GM23248 (cell line): ENCODE measurements around the gene TMEM25.

Experiments
- EZH2 ChIP-seq: fragments of 200-600 bp; sonication (generic); IDR thresholded peaks from 2 replicates; pipeline ENCODE4 v1.6.1; 2018; ENCODE audit warnings: antibody characterized with exemption, mild to moderate bottlenecking; ENCODE audit not compliant: insufficient read depth, poor library complexity, severe bottlenecking
- EZH2phosphoT487 ChIP-seq: fragments of 200-600 bp; sonication (generic); IDR thresholded peaks from 2 replicates; pipeline ENCODE4 v1.6.1; 2018; ENCODE audit warnings: antibody characterized with exemption, moderate library complexity, mild to moderate bottlenecking, low read depth; ENCODE audit not compliant: insufficient read depth

DNA sequence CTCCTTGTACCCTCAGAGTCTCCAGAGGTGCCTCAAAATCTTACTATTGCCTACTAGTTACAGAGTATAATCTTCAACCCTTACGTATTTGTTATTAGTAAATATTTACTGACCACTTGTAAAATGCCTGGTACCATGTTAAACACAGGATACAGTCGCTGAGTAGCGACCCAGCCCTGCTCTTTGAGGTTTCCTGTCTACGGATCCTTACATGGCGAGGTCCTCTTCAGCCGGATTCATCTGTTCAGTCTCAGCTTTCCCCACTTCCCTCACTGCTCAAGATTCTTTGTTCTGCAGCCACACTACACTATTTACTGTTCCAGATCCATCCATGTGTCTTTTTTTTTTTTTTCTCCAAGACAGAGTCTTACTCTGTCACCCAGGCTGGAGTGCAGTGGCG lies 16.9 kb upstream of the TMEM25 start:
- no peak for TF ChIP-seq EZH2
- no peak for TF ChIP-seq EZH2phosphoT487
